H1 (cell line): ENCODE results near the gene ZNF318. TPM values are rescaled to one million over a fixed set of nuclear protein-coding genes. Genes with fewer than 3 reads are reported as not detected.
"Not testable (repeated sequence)": the region's sequence is repeated elsewhere in the genome, so short reads cannot be mapped to it uniquely, and the experiment has no call there.

Source experiments
- CTCF ChIA-PET: fragments of 300-600 bp; sonication (Branson Sonifier 250); formaldehyde crosslinking; loops from one replicate; lab custom pipeline; 2021; ENCODE audit not compliant: partially characterized antibody; lab: Charles Lee
- POLR2A ChIA-PET: fragments of 300-600 bp; sonication (Branson Sonifier 250); formaldehyde crosslinking; loops from one replicate; lab custom pipeline; 2021; ENCODE audit warnings: inconsistent platforms; ENCODE audit not compliant: partially characterized antibody; lab: Charles Lee
- DNase-seq, 2 experiments: peaks; one replicate each; pipeline versions ENCODE4 v3.0.0 to v3.0.0-alpha.2; 2010 to 2022; ENCODE audit warnings: low spot score in 2 of 2, low read depth in 1 of 2, mixed read lengths in 1 of 2
- FAIRE-seq: peaks from 2 replicates; lab custom pipeline; 2011; peaks lifted over from hg19 to GRCh38; lab: Jason Lieb, UNC
- H2AFZ ChIP-seq: 2 replicates; pipeline ENCODE4 v1.8.1; 2012; ENCODE audit warnings: low read length, inconsistent platforms
- H2AK5ac ChIP-seq: 2 replicates; pipeline ENCODE4 v1.6.1; 2013; ENCODE audit warnings: low read depth, low read length
- H2BK120ac ChIP-seq: replicated peaks from 2 replicates; pipeline ENCODE3; 2013; ENCODE audit warnings: low read depth, low read length, inconsistent platforms
- H2BK12ac ChIP-seq: 2 replicates; pipeline ENCODE4 v1.6.1; 2013; ENCODE audit warnings: low read depth, low read length
- H2BK15ac ChIP-seq: 2 replicates; pipeline ENCODE4 v1.6.1; 2013; ENCODE audit warnings: low read length
- H2BK20ac ChIP-seq: 2 replicates; pipeline ENCODE4 v1.6.1; 2013; ENCODE audit warnings: low read length
- H2BK5ac ChIP-seq: 2 replicates; pipeline ENCODE4 v1.6.1; 2013; ENCODE audit warnings: low read depth, low read length
- H3K14ac ChIP-seq: 2 replicates; pipeline ENCODE4 v1.6.1; 2013; ENCODE audit warnings: inconsistent platforms; ENCODE audit not compliant: insufficient read length
- H3K18ac ChIP-seq: 2 replicates; pipeline ENCODE4 v1.6.1; 2013; ENCODE audit warnings: low read length; ENCODE audit errors: extremely low read depth
- H3K23ac ChIP-seq: 2 replicates; pipeline ENCODE4 v1.6.1; 2013; ENCODE audit warnings: inconsistent platforms; ENCODE audit not compliant: insufficient read length
- H3K23me2 ChIP-seq: 2 replicates; pipeline ENCODE4 v1.6.1; 2013; ENCODE audit warnings: low read depth, low read length
- H3K27ac ChIP-seq: 2 replicates; pipeline ENCODE4 v1.6.1; 2011; ENCODE audit warnings: low read depth, low read length, inconsistent platforms
- H3K27me3 ChIP-seq, 4 experiments: replicated peaks in 1 of 4; 1 replicate in 1 of 4; 2 replicates in 3 of 4; pipeline versions ENCODE4 v1.6.1 to v1.8.1; 2011 to 2013; ENCODE audit warnings: low read length in 3 of 4, mild to moderate bottlenecking in 3 of 4, inconsistent platforms in 2 of 4, mixed read lengths in 2 of 4, moderate library complexity in 1 of 4; ENCODE audit not compliant: control insufficient read depth in 3 of 4, insufficient read depth in 3 of 4; ENCODE audit errors: extremely low read depth in 1 of 4
- H3K36me3 ChIP-seq, 4 experiments: 2 replicates each; pipeline versions ENCODE4 v1.6.1 to v1.8.1; 2011 to 2013; ENCODE audit warnings: mild to moderate bottlenecking in 4 of 4, low read length in 3 of 4, moderate library complexity in 2 of 4, control low read depth in 1 of 4, inconsistent platforms in 1 of 4; ENCODE audit not compliant: insufficient read depth in 4 of 4, control insufficient read depth in 2 of 4
- H3K4ac ChIP-seq: replicated peaks from 2 replicates; pipeline ENCODE3; 2013; ENCODE audit warnings: low read length, low read depth, mixed read lengths, inconsistent platforms; ENCODE audit not compliant: insufficient read length
- H3K4me1 ChIP-seq, 4 experiments: replicated peaks in 1 of 4; 1 replicate in 1 of 4; 2 replicates in 3 of 4; pipeline versions ENCODE4 v1.6.1 to v1.8.1; 2011 to 2013; ENCODE audit warnings: low read length in 3 of 4, inconsistent platforms in 2 of 4, mixed read lengths in 1 of 4; ENCODE audit not compliant: insufficient read depth in 4 of 4, control insufficient read depth in 3 of 4
- H3K4me2 ChIP-seq, 2 experiments: 2 replicates each; pipeline versions ENCODE4 v1.6.1 to v1.8.1; 2011 to 2013; ENCODE audit warnings: low read depth in 2 of 2, low read length in 2 of 2, control low read depth in 1 of 2, inconsistent platforms in 1 of 2, mild to moderate bottlenecking in 1 of 2; ENCODE audit not compliant: insufficient read depth in 1 of 2
- H3K4me3 ChIP-seq, 4 experiments: fragments of 200-600, 300-600 bp in 1 of 4; sonication (generic), shearing (Covaris generic), sonication (Bioruptor Twin) in 1 of 4; 2 replicates each; pipeline versions ENCODE4 v1.5.1 to v1.8.1; 2011 to 2016; ENCODE audit warnings: low read length in 4 of 4, low read depth in 3 of 4, control low read depth in 2 of 4, inconsistent platforms in 2 of 4, mild to moderate bottlenecking in 2 of 4, mixed read lengths in 1 of 4, moderate library complexity in 1 of 4; ENCODE audit not compliant: insufficient read depth in 2 of 4; ENCODE audit errors: extremely low read depth in 1 of 4
- H3K56ac ChIP-seq: replicated peaks from 2 replicates; pipeline ENCODE3; 2013; ENCODE audit warnings: low read depth, mild to moderate bottlenecking, mixed read lengths, low read length, inconsistent platforms; ENCODE audit not compliant: insufficient read length
- H3K79me1 ChIP-seq: 2 replicates; pipeline ENCODE4 v1.6.1; 2013; ENCODE audit warnings: low read depth, low read length, control low read depth
- H3K79me2 ChIP-seq, 2 experiments: 2 replicates each; pipeline versions ENCODE4 v1.6.1 to v1.8.1; 2012 to 2013; ENCODE audit warnings: low read length in 2 of 2, mild to moderate bottlenecking in 2 of 2, inconsistent platforms in 1 of 2; ENCODE audit not compliant: insufficient read depth in 2 of 2, control insufficient read depth in 1 of 2
- H3K9ac ChIP-seq, 4 experiments: replicated peaks in 1 of 4; 1 replicate in 1 of 4; 2 replicates in 3 of 4; pipeline versions ENCODE4 v1.6.1 to v1.8.1; 2011 to 2013; ENCODE audit warnings: low read depth in 3 of 4, low read length in 3 of 4, control low read depth in 2 of 4, mild to moderate bottlenecking in 2 of 4, moderate library complexity in 2 of 4, inconsistent platforms in 1 of 4; ENCODE audit errors: extremely low read depth in 1 of 4
- H3K9me3 ChIP-seq, 2 experiments: 2 replicates each; pipeline versions ENCODE4 v1.6.1 to v1.8.1; 2012 to 2013; ENCODE audit warnings: mild to moderate bottlenecking in 2 of 2, moderate library complexity in 2 of 2, control low read depth in 1 of 2, inconsistent platforms in 1 of 2, low read depth in 1 of 2, low read length in 1 of 2, mixed read lengths in 1 of 2; ENCODE audit not compliant: insufficient read depth in 2 of 2
- H4K20me1 ChIP-seq, 2 experiments: replicated peaks in 1 of 2; 2 replicates each; pipeline versions ENCODE3 to v1.8.1; 2011 to 2013; ENCODE audit warnings: inconsistent platforms in 2 of 2, low read length in 2 of 2, mild to moderate bottlenecking in 1 of 2; ENCODE audit not compliant: insufficient read depth in 2 of 2, control insufficient read depth in 1 of 2
- H4K5ac ChIP-seq: 2 replicates; pipeline ENCODE4 v1.6.1; 2013; ENCODE audit warnings: low read length, low read depth, mixed read lengths, inconsistent platforms; ENCODE audit not compliant: insufficient read length
- H4K8ac ChIP-seq: 2 replicates; pipeline ENCODE4 v1.8.0; 2013; ENCODE audit warnings: mild to moderate bottlenecking, moderate library complexity, low read length, inconsistent platforms; ENCODE audit not compliant: insufficient read depth; ENCODE audit errors: extremely low read depth
- H4K91ac ChIP-seq: replicated peaks from 2 replicates; pipeline ENCODE3; 2013; ENCODE audit warnings: low read length, mixed read lengths, inconsistent platforms; ENCODE audit not compliant: insufficient read length
- WGBS, 2 experiments: shearing (Covaris generic) in 1 of 2; methylation state at CpG; one replicate each; pipeline versions ENCODE4 v1.1.6 to v1.1.7; 2013 to 2015; ENCODE audit warnings: low lambda C conversion rate in 2 of 2, mixed read lengths in 2 of 2, inconsistent platforms in 1 of 2, low coverage in 1 of 2, missing lambda C conversion rate in 1 of 2; ENCODE audit not compliant: insufficient replicate concordance in 2 of 2, insufficient coverage in 1 of 2, insufficient read length in 1 of 2; ENCODE audit errors: extremely low coverage in 1 of 2, missing lambda C conversion rate in 1 of 2; 5-methylcytosine and 5-hydroxymethylcytosine counted together
- polyA plus RNA-seq, 7 experiments: library from polyadenylated mRNA; depleted of rRNA in 3 of 7; stranded (reverse) in 5 of 7; unstranded in 2 of 7; fragments of >200 nt in 5 of 7; fragments of 200-250 nt in 2 of 7; gene quantifications; 1 replicate in 5 of 7; 2 replicates in 1 of 7; 4 replicates in 1 of 7; pipeline versions ENCODE4 v1.2.1 to v1.2.3, GENCODE V29; 2011 to 2013; ENCODE audit warnings: missing spikeins in 2 of 7, mixed read lengths in 2 of 7
- total RNA-seq: library from RNA; stranded (reverse); fragmentation: NEBNext Ultra II Directional; extraction: Animal tissue kit (Norgen Biotek cat#: 25700); gene quantifications from 2 replicates; pipeline ENCODE4 v1.2.1, GENCODE V29; 2021

ZNF318 gene
- total and polyA plus RNA-seq, 2 of the 8 experiments (the other 6 are each of a cell fraction or from before 2014, with no cell fraction given): 10.2 to 22.1 TPM

- H3K4ac ChIP-seq, H2BK120ac ChIP-seq, H2BK5ac ChIP-seq, H4K8ac ChIP-seq, CTCF ChIA-PET, H3K27ac ChIP-seq, H3K79me1 ChIP-seq, H2BK12ac ChIP-seq, H3K23me2 ChIP-seq, H3K4me1 ChIP-seq, H4K91ac ChIP-seq, H2AFZ ChIP-seq, H3K18ac ChIP-seq, H3K4me3 ChIP-seq, H2BK20ac ChIP-seq, H2BK15ac ChIP-seq, H3K36me3 ChIP-seq, H3K56ac ChIP-seq, H3K23ac ChIP-seq, H3K27me3 ChIP-seq, H2AK5ac ChIP-seq, POLR2A ChIA-PET, DNase-seq, H4K5ac ChIP-seq, H3K14ac ChIP-seq, H3K9ac ChIP-seq, H4K20me1 ChIP-seq, FAIRE-seq, H3K9me3 ChIP-seq, H3K79me2 ChIP-seq, H3K4me2 ChIP-seq: not testable (repeated sequence)
- 83% methylated on average over 1 of the region's 1 CpG; no CpG with 5 or more reads in 1 of the 2 experiments for WGBS, 2 experiments
Measured at GRCh38 chr6:43410776-43411175, 41.3 kb upstream of the ZNF318 start.
